K562 (cell line): ENCODE results near the gene HRC. TPM values are rescaled to one million over a fixed set of nuclear protein-coding genes. Genes with fewer than 3 reads are reported as not detected.

ENCODE experiments used
- BRD9 ChIP-seq: fragments of 450-650 bp; IDR thresholded peaks from 2 replicates; pipeline ENCODE4 v1.6.1; 2018; ENCODE audit warnings: low read depth; ENCODE audit not compliant: partially characterized antibody
- C11orf30 ChIP-seq: fragments of 450-650 bp; IDR thresholded peaks from 2 replicates; pipeline ENCODE4 v1.6.1; 2016; ENCODE audit warnings: low read depth, mild to moderate bottlenecking
- CREB5 ChIP-seq: fragments of 250-450 bp; sonication (Bioruptor Pico); IDR thresholded peaks from 2 replicates; pipeline ENCODE4 v1.5.0; 2020; ENCODE audit warnings: mild to moderate bottlenecking
- CTBP1 ChIP-seq: fragments of 450-650 bp; IDR thresholded peaks from 2 replicates; pipeline ENCODE4 v1.6.1; 2016; ENCODE audit warnings: borderline replicate concordance
- GTF2B ChIP-seq: IDR thresholded peaks from 2 replicates; pipeline ENCODE4 v1.6.1; 2011; ENCODE audit not compliant: insufficient read length; ENCODE audit errors: extremely low read depth
- MTA1 ChIP-seq: fragments of 450-650 bp; IDR thresholded peaks from 2 replicates; pipeline ENCODE4 v1.6.1; 2017; ENCODE audit warnings: borderline replicate concordance
- POLR2AphosphoS5 ChIP-seq: IDR thresholded peaks from 2 replicates; pipeline ENCODE4 v1.6.1; 2011; ENCODE audit warnings: mild to moderate bottlenecking, low read depth, low read length, moderate library complexity; ENCODE audit not compliant: control insufficient read depth, insufficient read depth
- RNF2 ChIP-seq: sonication (generic); IDR thresholded peaks from 2 replicates; pipeline ENCODE4 v1.6.1; 2016
- SUPT5H ChIP-seq: fragments of 450-650 bp; IDR thresholded peaks from 2 replicates; pipeline ENCODE4 v1.6.1; 2016
- ZC3H4 ChIP-seq: sonication (generic); formaldehyde crosslinking; IDR thresholded peaks from 2 replicates; pipeline ENCODE4 v1.9.0; 2021; ENCODE audit warnings: missing genetic modification reagents, borderline replicate concordance
- ZNF407 ChIP-seq: fragments of 450-650 bp; IDR thresholded peaks from 2 replicates; pipeline ENCODE4 v1.6.1; 2016; ENCODE audit warnings: low read depth
- ZNF592 ChIP-seq: fragments of 450-650 bp; IDR thresholded peaks from 2 replicates; pipeline ENCODE4 v1.6.1; 2017; ENCODE audit warnings: antibody characterized with exemption, mild to moderate bottlenecking
- polyA plus RNA-seq, 8 experiments: library from polyadenylated mRNA; depleted of rRNA in 4 of 8; stranded (reverse) in 5 of 8; unstranded in 3 of 8; fragments of >200 nt; fragmentation: Nextera tagmentation in 2 of 8; fragmentation: Illumina TruSeq in 1 of 8; extraction: Ambion mirVana in 2 of 8; extraction: Trizol in 1 of 8; gene quantifications; 2 replicates each; pipeline versions ENCODE4 v1.2.1 to v1.2.3, GENCODE V29; 2011 to 2014; ENCODE audit warnings: inconsistent platforms in 1 of 8, missing spikeins in 1 of 8
- total RNA-seq, 7 experiments: library from RNA; depleted of rRNA in 6 of 7; stranded (reverse); fragments of >200 nt in 6 of 7; fragmentation: Illumina TruSeq in 2 of 7; extraction: Trizol in 2 of 7; gene quantifications; 2 replicates each; pipeline versions ENCODE4 v1.2.1 to v1.2.3, GENCODE V29; 2011 to 2021; ENCODE audit warnings: low replicate concordance in 1 of 7

HRC gene
- total and polyA plus RNA-seq, 9 of the 15 experiments (the other 6 are each of a cell fraction or from before 2014, with no cell fraction given), result 0.66 to 18.7 (median 13.1) TPM

- TF ChIP-seq CREB5 (CRISPR knock-in tag), result no peak
- peak; percentile 17; the same call in 1 of the 2 replicates for TF ChIP-seq ZNF592
- TF ChIP-seq CTBP1, result peak; percentile 72
- peak; percentile 79 for TF ChIP-seq BRD9
- TF ChIP-seq ZNF407, result peak; percentile 89
- TF ChIP-seq POLR2AphosphoS5, result no peak
- TF ChIP-seq C11orf30, result peak; percentile 55; the same call in 1 of the 2 replicates
- TF ChIP-seq ZC3H4 (CRISPR knock-in tag), result no peak
- no peak for TF ChIP-seq GTF2B
- peak; percentile 76 for TF ChIP-seq MTA1
- peak; percentile 87 for TF ChIP-seq SUPT5H
- TF ChIP-seq RNF2, result peak; percentile 73
These were observed at the start of gene HRC (continued) for GRCh38 chr19:49155005-49155819.
